Stimulated activated CD4-positive, alpha-beta T cell treated with anti-CD3 and anti-CD28 coated beads, Interleukin-15, amount 100 ng/mL, for 24 hours (primary cell): ENCODE results near the gene SAXO2.
"Not testable (repeated sequence)": the region's sequence is repeated elsewhere in the genome, so short reads cannot be mapped to it uniquely, and the experiment has no call there.

ENCODE experiments used
- DNase-seq: peaks from one replicate; pipeline ENCODE4 v3.0.0-alpha.2; 2020

Gene SAXO2

DNA sequence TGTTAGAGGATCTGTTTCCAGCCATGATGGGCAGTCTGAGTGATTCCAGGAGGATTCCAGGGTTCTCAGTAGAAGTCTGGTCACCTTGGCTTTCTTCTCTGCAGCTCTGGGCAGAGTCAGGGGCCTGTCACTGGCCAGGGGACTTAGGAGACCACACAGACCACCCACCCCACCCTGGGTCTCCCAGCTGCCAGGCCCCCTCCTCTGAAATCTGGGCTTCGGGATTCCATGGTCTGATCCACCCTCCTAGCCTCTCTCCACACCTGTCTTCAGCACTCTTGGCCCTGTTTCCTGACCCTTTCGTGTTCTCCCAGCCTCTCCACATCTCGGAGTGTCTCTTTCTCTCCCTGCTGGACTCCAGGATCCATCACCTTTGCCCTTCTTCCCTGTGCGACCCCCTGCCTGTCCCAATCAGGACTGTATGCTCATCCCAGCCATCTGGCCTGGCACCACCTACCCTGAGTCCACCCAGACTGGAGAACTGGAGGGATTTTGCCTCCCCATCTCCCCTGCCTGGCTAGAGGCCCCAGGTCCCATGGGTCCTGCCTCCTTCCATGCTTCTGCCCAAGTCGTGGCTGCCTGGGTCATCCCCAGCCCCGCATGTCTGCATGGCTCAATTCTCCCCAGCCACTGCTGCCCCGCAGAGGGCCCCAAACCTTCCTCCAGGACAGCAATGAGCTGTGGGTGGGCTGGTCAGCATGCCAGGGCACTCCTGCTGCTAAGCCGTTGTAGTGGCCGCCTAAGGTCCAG, 52.3 kb downstream of the SAXO2 start:
- no peak for DNase-seq

DNA sequence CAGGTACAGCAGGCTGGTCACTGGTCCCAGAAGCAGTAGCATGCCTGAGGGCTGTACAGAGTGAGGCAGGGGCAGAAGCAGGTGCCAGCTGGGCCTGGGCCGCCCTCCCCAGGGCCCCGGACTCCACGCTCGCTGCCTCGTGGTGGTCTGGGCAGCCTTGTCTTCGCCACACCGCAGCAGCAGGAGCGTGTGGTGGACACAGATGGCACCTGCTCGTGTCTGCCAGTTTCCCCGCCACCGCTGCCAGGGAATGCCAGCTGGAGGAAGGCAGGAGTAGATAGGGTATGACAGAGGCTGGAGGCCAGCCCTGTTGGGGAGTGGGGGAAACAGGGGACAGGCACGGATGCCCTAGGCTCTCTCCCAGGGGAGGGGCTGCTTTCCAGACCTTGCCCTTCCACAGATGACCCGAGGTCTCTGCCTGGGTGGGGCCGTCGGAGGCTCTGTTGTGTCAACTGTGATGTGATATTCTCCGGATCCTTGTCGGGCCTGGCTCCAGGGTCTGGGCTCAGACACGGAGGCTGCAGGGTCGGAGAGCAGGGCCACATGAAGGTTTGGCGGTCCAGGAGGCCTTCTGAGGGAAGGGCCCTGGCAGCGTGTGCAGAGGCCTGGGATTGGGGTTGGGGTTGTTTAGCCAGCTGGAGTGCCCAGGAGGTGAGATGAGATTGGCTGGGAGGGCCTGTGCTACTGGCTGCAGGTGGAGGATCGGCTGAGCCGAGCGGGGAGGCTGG, 53.1 kb downstream of the SAXO2 start:
- no peak for DNase-seq

DNA sequence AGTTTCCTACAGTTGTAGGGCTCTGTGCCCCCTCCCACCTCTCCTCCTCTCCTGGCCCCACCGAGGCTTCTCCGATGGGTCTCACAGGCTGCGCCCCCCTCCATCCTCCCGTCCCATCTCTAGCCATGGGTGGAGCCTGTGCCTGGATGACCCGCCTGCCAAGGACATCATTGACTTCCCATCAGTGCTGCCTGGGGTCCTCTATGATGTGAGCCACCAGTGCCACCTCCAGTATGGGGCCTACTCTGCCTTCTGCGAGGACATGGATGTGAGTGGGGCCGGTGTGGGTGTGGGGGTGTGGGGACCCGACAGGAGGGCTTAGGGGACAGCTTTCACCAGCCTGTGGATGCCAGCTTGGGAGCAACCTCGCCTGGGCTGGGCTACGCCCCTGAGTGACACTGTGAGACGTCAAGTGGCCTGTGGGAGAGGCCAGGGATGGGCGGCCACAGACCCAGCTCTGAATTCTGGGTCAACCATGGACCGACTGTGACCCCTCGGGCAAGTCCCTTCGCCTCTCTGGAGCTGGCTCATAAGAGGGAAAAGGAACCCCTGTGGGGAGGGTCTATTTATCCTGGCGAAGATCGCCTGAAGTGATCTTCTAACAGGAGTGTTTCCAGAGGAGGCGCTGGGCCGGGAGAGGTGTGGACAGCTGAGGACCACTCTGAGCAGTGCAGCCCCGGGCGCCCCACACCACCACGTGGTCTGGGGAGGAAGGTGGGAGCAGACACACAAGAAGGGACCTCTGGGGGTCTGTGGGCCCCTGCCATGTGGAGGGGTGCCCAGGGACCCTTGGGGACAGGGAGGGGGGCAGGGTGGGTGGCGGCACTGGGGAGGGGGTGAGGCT, 53.9 kb downstream of the SAXO2 start:
- not testable (repeated sequence) for DNase-seq

DNA sequence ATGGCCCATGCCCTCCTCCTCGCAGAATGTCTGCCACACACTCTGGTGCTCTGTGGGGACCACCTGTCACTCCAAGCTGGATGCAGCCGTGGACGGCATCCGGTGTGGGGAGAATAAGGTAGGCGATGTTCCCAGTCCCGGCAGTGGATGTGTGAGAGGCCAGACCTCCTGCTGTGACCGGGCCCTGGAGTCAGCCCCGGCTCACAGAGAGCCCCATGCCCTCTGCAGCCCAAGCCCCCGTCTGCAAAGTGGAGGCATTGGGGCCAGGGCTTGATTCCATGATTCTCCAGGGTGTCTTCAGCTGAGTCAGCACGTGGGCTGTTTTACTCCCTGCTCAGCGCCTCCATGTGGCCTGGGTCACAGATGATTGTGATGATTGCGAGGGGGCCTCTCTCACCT, 54.5 kb downstream of the SAXO2 start:
- DNase-seq: no peak

DNA sequence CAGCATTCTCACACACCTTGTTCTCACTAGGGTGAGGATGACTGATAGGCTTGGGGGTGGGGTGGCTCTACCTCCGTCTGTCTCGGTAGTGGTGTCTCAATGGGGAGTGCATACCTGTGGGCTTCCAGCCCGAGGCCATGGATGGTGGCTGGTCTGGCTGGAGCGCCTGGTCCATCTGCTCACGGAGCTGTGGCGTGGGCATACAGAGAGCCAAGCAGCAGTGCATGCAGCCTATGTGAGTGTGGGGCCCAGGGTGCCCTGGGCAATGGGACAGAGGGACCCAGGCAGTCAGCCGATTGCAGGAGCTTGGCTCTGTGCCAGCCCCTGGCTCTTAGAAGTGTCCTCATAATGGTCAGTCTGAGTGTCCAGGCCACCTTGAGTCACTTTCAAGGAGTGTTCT, 54.9 kb downstream of the SAXO2 start:
- not testable (repeated sequence) for DNase-seq

DNA sequence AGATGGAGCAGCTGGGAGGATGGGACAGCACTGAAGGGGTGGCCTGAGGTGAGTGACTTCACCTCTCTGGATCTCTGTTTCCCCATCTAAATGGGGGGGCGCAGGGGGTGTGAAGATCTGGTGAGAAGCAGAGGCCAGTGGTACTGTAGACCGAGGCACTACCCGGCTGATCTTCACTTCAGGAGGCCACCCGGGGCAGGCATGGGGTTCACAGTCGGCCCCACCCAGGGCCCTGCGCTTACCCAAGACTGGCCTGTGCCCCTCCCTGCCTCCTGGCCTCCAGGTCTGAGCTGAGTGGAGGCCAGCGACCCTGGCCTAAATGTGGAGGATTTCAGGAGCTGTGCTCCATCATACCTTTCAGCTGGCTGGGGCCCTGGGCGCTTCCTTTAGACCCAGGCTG, 55.7 kb downstream of the SAXO2 start:
- DNase-seq: not testable (repeated sequence)

DNA sequence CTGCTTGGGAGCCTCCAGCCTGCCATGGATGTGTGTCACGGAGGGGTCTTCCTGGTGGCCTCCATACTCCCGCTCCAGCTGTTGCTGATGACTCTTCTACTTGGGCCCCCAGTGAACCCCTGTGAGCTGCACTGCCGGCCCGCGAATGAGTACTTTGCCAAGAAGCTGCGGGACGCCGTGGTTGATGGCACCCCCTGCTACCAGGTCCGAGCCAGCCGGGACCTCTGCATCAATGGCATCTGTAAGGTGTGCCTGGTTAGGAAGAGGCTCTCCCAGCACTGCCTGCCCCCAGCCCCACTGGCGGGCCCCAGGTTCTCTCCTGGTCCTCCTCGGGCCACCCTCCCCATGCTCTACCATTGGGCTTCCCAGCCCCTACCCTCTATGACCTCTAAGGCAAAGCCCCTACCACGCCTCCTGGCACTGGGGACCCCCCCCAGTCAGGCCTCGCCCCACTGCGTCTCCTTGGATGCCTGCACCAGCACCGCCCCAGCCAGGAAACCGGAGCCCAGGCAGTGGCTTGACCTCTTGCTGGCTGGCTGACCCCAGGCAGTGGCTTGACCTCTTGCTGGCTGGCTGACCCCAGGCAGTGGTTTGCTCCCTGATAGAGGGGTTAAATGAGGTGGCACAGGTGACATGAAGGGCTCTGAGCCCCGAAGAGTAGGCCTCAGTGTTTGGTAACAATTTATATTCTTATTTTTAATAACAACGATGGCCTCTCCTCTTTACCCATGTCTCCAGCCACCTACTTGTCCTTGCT, 57.1 kb downstream of the SAXO2 start:
- not testable (repeated sequence) for DNase-seq

DNA sequence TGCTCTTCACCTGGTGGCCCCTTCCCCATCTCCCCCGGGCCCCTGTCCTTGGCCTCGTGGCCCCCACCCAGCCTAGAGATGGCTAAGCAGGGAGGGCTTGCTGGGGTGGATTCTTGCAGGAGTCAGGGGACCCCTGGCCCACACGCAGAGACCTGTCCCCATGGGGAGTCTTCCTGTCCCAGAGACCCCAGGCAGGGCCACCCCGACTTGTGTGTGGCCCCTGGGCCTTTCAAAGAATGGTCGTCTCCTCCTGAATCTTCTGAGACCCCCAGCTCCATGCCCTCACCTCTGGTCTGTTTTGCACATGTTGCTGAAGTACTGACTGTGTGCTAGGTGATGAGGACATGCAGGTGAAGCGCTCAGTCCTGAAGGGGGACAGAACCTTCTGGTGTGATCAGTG, 58.2 kb downstream of the SAXO2 start:
- DNase-seq: not testable (repeated sequence)

DNA sequence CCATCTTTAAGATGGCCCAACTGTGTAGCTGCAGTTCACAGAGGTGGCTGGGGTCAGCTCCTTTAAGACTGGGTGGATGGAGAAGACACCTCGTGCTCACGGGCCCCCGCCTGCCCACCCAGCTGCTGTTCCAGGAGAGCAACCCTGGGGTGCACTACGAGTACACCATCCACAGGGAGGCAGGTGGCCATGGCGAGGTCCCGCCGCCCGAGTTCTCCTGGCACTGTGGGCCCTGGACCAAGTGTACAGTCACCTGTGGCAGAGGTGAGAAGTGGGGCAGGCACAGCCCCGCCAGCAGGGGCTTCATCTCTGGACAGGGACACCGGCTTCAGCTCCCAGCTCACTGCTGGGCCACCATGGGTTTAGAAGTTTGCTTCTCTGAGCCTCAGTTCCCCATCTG, 59.9 kb downstream of the SAXO2 start:
- DNase-seq: not testable (repeated sequence)

DNA sequence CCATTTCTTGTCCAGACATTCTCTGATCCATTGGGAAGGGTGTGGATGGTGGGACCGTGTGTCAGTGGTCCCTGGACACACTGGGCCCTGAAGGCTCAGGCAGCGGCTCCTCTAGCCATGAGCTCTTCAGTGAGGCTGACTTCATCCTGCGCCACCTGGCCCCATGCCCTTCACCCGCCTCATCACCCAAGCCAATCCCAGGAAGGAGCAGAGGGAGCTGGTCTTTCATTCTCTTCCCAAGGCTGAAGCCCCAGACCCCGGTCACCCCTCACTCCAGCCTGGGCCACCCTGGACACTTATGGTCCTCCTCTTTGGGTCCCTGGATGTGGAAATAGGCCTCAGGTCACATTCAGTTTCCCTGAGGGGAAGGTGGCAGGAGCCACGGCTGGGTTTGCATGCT, 62.2 kb downstream of the SAXO2 start:
- not testable (repeated sequence) for DNase-seq

DNA sequence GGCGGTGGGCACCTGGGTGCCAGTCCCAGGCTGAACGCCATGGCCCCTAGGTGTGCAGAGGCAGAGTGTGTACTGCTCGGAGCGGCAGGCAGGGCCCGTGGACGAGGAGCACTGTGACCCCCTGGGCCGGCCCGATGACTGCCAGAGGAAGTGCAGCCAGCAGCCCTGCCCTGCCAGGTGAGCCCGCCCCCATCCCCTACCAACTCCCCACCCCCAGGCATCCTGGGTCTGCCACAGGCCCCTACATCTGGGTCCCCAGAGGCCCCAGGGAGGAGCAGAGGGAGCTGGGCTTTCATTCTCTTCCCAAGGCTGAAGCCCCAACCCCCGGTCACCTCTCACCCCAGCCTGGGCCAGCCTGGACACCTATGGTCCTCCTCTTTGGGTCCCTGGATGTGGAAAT, 63.0 kb downstream of the SAXO2 start:
- not testable (repeated sequence) for DNase-seq

DNA sequence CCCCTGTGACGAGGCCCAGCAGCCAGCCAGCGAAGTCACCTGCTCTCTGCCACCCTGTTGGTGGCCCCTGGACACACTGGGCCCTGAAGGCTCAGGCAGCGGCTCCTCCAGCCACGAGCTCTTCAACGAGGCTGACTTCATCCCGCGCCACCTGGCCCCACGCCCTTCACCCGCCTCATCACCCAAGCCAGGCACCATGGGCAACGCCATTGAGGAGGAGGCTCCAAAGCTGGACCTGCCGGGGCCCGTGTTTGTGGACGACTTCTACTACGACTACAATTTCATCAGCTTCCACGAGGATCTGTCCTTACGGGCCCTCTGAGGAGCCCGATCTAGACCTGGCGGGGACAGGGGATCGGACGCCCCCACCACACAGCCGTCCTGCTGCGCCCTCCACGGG, 64.3 kb downstream of the SAXO2 start:
- DNase-seq: not testable (repeated sequence)

DNA sequence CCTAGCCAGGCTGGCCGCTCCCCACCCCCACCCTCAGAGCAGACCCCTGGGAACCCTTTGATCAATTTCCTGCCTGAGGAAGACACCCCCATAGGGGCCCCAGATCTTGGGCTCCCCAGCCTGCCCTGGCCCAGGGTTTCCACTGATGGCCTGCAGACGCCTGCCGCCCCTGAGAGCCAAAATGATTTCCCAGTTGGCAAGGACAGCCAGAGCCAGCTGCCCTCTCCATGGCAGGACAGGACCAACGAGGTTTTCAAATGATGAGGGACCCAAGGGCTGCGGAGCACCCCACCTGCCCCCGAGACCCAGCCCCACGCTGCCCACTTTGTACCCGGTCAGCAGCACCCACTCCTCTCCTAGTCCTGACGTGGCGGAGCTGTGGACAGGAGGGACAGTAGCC, 64.8 kb downstream of the SAXO2 start:
- DNase-seq: not testable (repeated sequence)

DNA sequence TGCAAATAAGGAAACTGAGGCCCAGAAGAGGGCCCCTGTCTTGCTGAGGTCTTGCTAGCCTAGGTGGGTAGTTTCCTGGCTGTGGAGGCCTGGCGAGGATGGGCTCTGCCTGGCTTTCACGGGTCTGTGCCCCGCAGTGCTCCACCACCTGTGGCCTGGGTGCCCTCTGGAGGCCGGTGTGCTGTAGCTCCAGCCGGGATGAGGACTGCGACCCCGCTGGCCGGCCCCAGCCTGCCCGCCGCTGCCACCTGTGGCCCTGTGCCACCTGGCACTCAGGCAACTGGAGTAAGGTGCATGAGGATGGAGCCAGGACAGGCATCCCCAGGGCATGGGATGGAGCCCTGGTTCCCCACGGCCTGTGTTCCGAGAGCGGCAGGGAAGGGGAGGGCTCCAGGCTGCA, 66.4 kb downstream of the SAXO2 start:
- DNase-seq: not testable (repeated sequence)

DNA sequence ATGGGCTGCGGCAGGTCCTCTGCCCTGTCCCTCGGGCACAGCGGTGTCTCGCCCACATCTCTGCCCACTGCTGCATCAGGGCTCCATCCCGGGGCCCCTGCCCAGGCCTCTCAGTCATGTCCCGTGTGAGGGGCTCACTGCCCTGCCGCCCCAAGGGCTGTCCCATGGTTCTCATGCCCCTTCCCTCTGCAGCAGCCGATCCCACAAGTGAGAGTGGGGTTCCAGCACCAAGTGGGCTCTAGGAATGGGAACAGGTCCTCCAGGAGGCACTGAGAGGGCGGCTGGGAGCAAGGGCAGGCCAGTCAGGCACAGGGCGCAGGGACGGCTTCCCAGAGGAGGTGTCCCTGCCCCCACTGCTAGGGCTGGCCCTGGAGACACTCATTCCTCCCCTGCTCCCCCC, 68.3 kb downstream of the SAXO2 start:
- not testable (repeated sequence) for DNase-seq

DNA sequence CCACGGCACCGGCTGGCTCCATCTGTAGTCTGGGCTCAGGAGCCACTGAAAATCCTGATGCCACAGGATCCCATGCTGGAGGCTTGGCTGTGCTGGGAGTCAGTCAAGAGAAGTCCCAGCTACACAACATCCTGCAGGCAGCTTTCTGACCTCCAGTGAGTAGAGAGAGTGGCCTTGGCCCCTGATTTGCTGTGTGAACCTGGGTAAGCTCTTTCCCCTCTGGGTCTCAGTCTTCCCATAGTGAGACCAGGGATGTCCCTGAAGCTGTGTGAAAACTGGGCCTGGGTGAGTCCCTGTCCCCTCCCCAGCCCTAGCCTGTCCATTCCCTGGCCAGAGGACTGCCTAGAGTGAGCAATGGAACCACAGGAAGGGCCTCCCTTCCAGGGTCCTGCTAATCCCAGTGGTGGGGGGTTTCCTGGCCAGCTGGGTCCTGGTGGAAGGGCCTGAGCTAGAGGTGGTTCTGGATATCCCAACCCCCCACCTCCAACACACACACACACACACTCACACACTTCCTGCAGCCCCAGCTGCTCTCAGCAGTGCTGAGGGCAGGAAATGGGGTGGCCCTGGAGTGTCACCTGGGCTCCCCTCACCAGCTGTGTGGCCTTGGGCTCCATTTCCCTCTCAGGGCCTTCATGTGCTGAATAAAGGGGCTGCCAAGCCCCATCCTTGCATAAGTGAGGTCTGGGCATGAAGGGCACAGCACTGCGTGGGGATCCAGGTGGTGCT, 69.1 kb downstream of the SAXO2 start:
- DNase-seq: not testable (repeated sequence)

DNA sequence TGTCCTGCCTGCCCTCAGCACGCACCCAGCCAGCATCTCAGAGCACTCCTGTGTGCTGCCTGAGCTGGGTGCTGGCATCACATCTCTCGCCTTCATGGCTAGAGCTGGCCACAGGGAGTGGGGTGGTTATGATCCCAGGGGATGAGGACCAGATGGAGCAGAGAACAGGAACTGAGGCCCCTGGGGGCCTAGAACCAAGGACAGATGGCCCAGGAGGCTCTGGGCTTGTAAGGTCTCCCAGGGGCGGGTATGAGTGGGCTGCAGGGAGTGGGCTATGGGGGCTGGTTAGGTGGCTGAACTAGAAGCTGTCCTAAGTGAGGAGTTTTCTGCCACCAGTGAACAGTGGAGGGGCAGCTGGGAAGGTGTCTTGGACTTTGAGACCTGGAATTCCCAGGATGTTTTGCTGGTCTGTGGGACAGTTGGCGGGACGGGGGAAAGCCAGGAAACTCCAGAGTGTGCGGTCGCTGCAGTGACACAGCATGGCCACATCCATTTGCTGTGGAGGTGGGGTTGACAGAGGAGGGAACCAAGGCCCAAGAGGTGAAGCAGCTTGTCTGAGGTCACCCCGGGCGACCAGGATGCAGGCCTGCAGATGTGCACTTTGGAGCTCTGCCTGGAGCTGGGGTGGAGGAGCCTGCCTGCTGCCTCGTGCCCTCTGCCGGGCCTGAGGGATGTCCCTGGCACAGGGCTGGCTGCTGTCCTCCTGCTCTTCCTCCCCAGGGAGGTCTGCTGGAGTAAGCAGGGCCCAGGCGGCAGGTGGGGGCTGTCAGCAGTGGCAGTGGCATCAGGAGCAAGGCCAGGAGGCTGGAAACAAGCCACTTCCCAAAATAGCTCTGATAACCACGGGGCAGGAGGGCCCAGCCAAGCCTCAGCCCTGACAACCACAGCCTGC, 70.3 kb downstream of the SAXO2 start:
- DNase-seq: not testable (repeated sequence)

DNA sequence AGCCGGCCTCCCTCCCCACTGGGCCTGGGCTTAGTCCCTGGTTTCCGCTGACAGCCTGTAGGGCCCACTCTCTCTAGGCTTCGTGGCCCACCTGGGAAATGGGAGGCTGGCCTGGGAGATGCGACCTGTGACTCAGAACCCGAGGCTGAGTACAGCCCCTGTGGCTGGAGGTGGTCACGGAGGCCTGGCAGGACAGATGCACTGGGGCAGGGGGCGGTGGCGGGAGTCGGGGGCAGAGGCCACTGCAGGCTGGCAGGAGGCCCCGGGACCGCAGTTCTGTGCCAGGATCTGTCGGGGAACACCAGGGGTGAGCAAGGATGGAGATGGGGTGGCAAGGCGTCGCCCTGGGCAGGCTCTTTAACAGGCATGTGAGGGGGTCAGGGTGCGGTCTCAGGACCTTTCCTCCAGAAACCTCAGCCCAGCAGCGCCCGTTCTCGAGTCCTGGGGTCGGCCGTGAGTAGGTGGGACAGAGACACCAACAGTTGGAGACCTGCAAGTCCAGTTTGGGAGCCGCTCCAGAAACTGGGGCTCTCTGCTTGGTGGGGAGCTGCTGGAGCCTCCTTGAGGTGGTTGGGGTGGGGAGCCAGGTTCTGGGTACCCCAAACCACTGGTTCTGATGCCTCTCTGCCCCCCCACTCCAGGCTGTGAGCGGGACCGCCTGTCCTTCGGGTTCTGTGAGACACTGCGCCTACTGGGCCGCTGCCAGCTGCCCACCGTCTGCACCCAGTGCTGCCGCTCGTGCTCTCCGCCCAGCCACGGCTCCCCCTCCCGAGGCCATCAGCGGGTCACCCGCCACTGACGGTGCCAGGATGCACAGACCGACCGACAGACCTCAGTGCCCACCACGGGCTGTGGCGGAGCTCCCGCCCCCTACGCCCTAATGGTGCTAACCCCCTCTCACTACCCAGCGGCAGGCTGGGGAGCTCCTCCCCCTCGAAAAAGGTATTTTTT, 71.3 kb downstream of the SAXO2 start:
- not testable (repeated sequence) for DNase-seq
